ENCODE results near the gene ACTG1. TPM values are rescaled to one million over a fixed set of nuclear protein-coding genes. Genes with fewer than 3 reads are reported as not detected.

The ACTG1 gene
- total RNA-seq, 1 donor from 2014 or later: 3,469 TPM

DNA sequence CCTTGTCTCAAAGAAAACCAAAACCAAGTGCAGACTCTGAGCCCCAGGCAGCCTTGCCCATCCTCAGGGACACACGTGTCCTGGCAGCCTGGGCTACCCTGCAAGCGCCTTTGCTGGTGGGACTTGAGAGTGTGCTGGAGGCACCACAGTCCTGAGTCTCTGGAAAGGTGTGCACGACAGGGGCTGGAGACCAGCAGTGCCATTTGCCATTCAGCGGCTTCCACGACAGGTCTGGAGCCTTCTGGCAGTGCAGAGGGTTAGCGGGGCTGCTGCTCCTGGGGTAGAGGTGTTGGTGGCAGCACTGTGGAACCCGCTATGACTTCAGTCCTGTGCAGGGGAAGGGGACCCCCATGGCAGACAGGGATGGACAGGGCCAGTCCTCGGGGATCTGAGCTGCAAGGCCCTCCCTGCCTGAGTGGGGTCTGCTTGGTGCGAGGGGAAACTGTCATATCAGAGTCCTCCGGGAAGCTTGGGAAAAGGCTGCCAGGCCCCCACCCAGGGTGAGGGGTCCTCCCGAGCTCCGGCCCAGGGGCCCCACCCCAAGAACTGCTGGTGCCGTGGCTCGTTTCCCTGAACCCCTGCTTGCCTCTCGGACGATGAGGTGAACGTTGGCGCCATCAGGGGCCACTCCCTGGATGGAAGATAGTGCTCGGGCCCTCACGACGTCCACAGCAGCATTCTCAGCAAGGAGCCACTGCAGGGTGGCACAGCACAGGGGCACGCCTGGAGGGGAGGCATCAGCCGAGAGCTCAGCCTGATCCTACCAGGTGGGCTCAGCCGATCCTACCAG is 32.8 kb upstream of the ACTG1 start:
- no peak for DNase-seq

DNA sequence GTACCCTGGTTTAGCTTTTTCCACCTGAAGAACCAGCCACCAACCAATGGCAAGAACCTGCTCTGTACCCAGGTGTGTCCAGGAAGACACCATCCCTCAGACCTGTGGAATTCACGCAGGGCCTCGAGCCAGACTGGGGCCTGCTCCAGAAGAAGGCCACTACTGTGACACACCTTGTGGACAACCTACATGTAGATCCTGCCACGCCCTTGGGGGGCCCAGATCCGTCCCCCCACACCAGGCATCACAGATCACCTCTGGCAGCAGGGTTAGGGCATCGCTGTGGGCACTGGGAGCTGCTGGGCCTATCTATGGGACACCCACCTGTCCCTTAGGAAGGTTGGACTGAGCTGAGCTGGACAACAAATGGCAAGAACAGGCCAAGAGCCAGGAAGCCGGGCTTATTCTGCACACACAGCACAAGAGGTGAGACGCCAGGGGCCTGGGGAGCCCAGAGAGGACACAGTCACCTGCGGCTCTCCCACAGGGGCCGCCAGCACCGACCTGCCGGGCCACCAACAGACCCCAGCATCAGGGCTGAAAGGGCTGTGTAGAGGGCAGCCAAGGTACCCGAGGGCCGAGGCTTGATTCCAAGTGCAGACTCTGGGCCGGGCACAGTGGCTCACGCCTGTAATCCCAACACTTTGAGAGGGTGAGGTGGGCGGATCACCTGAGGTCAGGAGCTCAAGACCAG is 31.8 kb upstream of the ACTG1 start:
- no peak for DNase-seq

DNA sequence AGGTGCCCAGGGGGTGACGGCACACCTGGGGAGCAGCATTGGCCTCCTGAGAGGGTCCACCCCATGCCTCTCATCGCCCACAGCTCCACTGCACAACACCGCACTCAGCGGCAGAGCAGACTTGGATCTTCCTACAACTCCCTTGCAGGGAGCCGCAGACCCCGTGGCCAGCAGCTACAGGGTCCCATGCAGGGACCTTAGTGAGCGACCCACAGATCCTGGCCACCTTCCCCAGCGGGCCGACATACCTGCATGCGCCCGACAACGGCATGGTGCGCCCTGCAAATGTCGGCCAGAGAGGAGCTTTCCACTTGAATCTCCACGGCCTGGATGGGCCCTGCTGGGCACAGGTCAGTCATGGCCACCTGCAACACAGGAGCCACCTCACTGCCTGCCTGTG is 31.2 kb upstream of the ACTG1 start:
- no peak for DNase-seq

DNA sequence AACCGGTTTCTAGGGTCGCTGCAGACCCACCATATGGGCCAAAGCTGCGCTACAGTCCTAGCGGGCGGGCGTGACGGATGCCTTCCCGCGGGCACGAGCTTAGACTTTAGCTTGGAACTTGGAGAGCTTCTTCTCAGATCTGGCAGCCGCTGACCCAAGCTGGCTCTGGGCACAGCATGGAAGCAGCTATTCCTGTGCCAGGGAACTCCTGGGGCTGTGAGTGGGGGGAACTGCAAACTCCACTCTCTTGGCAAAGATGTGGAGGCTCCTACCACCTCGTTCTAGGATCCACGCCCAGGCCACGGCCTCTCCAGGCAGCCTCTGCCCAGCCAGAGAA is 30.7 kb upstream of the ACTG1 start:
- DNase-seq: no peak

DNA sequence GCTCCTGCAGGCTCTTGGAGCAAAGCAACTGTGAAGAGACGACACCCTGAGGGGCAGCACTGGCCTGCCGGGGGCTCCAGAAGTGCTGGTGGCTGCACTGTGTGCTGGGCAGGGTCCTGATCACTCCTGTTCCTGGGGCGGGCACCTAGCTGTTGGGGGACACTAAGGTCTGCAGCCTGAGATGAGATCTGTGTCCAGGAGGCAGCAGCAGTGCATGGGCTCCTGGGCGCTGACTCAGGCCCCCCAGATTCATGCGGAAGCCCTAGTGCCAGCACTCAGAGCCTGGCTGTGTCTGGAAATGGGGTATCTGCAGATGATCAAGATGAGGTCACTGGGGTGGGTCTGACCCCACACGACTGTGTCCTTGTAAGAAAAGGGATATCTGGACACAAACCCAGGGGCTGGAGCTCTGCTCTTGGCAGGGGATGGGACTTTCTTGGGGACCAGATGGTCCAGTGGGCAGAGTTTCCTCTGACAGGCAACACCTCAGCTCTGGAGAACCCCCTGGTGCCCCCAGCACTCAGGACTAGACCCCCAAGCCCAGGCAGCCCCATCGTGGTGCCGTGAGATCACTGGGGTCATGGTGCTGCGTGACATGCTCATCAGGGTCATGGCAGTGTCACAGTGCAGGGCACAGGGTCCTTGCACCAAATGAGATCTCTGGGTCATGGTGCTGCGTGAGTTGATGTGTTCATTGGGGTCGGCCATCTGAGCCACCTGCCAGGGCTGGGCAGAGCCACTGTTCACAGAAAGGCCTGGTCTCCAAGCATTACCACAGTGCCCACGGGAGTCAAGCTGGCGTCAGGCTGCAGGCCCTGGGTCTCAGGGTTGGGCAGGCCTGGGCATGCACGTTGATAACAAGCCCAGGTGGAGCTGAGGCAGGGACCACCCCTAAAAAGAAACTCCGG is 30.1 kb upstream of the ACTG1 start:
- no peak for DNase-seq

DNA sequence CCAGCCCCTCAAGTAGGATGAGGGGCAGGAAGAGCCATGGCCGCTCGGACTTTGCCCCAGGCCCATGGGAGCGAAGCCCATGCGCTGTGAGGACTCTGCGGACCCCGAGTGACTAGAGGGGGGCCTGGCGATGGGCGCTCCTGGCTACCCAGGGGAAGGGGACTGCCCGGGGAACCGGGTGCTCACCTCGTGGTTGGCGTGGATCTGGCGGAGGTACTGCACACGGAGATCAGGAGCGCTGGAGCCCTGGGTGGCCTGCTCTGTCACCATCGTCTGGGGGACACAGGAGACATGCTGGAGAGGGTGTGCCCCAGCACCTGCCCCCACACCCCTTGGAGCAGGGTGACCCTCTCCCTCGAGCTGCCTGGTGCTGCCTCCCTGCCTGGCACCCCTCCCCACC is 28.5 kb upstream of the ACTG1 start:
- no peak for DNase-seq

DNA sequence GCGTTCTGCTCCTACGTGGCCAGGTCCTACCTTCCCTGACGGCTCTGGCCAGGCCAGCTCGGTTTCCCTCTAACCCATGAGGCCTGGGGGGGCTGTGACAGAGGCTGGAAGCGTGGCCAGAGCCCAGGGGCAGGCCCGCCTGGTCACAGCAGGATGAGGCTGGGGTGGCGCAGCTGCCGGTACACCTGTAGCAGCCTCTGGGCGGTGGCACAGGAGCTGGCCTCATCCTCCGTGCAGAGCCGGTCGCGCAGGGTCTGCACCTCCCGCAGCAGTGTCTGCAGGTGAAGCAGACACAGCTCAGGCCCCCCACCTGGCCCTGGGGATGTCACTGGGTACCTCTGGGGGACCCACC is 28.1 kb upstream of the ACTG1 start:
- DNase-seq: no peak

DNA sequence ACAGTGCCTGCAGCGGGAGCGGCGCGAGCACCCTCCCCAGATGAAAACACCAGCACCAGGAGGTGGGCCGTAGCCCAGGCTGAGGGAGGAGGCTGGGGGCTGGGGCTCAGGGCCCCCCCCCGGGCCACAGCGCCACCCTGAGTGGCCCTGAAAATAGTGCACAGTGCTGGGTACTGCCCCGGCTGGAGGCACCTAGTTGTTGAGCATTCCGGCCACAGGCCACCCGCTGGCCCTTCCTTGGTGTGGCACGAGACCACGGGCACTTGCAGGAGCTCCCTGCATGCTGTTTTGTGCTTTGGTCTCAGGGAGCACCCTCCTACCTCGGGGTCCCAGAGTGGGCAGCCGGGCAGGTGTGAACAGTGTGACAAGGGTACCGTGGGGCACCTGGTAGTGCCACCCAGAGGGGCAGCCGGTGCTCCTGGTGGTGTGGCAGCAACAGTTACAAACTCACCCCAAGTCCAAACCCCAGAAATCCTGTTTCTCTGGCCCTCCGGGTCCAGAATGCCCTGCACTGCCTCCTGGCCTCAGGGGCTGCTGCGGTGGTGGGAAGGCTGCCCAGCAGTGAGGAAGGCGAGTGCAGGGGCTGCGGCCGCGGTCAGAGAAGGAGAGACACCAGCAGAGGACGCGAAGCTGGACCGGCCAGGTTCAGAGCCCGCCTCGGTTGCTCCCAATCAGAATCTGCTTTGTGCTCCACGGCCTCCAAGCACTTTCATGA is 27.5 kb upstream of the ACTG1 start:
- no peak for DNase-seq

DNA sequence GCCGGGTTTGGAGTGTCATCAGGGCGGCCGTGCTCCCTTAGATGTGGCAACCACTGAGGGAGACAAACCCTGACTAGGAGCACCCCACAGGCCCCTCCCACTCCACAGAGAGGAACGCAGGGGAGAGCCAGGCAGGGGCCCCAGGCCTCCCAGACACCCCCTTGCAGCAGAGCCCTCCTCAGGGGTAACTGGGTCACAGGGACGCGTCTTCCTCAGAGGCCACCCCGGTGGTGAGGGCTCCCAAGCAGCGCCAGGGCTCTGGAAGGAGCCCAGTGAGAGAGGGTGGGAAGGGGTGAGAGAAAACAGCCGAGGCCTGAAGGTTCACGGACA is 26.9 kb upstream of the ACTG1 start:
- no peak for DNase-seq

DNA sequence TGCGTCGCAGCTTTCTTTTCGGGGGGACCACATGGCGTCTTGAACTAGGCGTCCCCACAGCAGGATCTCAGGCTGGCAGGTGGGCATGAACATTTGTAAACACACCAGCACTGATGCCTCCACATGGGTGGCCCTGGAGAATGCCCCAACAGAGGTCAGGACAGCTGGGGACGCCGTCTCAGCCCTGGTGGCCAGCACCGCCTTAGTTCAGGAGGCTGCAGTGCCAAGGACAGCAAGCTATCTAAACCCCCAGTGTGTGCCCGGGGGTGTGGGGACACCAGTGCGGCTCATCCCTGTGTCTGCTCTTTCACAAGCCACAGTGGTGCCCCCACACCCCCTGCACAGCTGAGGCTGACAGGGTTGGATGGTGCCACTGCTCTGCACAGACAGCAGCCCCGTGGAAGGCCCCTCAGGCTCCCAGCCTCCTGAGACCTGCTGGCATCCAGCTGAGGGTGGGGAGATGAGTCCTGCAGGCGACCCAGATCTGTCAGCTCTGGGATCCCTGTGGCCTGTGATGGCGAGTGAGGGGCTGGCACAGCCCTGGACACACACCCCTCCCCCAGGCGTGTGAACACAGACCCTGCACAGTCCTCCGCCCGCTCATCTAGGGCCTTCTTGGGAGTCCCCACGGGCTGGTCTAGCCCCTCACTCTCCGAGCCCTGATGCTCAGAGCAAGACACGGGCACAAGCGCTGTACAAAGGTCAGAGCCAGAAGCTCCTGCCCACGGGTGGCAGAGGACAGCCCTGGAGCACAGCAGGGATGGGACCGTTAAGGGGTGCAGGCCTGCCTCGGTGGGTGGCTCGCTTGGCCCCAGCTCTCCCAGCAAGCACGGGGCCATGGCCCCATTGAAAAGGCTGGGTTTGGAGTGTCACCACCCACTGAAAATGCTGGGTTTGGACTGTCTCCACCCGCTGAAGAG is 26.3 kb upstream of the ACTG1 start:
- no peak for DNase-seq

DNA sequence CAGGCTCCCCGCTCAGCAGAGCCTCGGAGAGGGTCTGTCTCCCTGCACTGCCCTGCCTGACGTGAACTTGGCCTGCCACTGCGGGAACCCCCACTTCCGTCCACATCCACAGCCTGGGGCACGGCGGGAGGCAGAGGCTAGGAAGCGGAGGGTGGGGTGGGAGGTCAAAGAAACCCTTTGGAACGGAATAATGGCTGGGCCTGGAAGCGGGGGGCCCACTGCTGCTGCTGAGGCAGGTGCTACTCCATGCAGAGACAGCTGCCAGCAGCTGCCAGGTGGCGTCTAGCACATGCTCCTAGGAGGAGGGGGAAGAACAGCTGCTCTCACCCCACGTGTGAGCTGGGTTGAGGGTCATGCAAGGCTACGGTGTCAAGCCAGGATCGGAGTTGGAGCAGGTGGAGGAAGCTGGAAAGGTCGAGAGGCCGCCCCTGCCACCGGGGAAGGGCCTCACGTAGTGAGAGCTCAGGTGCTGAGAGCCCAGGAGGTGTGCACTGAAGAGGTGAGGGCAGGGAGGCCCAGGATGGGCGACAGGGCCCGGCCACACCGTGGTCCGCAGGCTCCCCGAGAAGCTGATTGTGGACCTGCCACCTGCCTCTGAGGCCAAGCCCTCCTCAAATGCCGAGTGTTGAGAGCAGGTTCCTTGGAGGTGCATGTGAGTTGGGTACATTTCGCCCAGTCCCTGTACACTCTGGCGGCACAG is 25.4 kb upstream of the ACTG1 start:
- DNase-seq: no peak

DNA sequence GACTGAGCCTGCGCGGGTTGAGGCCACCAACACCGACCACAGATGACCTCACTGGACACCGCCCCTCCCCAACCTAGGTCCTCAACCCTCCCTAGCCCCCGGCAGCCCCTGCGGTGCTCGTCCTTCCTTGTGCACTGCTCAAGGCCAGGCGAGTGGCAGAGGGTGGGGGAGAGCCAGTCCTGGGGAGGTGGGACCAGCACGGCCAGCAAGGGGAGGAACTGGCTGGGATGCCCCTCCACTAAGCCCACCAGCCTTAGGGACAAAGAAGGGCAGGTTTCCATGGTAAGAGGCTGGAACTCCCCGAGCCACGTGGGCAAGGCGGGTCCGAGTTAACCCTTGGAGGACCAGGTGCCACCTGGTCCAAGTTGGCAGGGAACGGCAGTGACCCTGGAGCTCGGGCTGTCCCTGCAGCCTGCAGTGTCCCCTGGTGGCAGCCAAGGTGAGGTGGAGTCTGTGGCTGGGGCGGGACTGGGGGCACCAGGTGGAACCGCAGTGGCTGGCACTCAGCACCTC is 24.8 kb upstream of the ACTG1 start:
- DNase-seq: no peak

DNA sequence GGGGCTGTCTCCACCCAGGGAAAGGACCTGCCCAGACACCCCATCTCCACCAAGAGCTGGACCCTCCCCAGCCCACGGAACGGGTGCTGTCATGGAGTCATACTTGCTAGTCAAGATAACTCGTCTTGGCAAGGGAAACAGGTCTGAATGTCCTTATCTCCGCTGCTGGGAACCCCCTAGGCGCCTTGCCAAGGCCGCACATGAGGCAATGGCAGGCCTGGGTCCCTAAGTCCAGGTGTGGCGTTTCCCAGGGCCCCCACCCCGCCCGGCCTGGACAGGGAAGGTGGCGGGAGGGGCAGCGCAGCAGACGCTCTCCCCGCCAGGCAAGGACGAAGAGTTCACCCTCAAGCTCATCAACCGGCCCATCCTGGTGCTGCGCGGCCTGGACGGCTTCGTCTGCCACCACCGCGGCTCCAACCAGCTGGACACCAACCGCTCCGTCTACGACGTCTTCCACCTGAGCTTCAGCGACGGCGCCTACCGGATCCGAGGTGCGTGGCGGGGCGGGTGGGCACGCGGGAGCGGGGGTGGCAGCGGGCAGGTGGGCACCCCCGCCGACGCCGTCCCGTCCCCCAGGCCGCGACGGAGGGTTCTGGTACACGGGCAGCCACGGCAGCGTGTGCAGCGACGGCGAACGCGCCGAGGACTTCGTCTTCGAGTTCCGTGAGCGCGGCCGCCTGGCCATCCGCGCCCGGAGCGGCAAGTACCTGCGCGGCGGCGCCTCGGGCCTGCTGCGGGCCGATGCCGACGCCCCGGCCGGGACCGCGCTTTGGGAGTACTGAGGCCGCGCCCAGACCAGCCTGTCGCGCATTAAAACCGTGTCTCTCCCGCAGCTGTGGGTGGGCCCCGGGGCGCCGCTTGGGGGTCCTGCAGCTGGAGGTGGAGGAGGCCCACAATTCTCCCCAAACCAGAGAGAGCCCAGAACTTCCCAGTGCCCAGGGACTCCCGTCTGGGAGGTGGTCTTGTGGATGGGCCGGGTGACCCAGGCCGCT is 24.0 kb upstream of the ACTG1 start:
- no peak for DNase-seq

DNA sequence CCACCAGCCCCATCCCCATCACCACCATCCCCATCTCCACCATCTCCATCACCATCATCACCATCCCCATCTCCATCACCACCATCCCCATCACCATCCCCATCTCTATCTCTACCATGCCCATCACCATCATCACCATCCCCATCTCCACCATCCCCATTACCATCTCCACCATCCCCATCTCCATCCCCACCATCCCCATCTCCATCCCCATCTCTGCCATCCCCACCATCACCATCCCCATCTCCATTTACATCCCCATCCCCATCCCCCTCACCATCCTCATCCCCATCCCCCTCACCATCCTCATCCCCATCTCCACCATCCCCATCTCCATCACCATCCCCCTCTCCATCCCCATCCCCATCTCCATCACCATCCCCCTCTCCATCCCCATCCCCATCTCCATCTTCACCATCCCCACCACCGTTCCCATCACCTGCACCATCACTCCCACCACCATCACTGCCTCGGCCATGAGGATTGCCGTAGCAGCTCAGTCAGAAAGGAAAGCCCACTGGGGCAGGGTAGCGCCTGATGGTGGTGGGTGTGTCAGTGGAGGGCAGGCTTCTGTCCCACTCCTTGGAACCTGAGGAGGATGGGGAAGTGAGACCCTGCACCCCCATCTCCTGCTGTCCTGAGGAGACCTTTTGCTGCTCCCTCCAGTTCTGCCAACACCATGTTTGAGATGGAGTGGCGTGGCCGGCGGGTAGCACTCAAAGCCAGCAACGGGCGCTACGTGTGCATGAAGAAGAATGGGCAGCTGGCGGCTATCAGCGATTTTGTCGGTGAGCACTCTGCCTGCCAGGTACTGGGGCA is 23.1 kb upstream of the ACTG1 start:
- DNase-seq: no peak

DNA sequence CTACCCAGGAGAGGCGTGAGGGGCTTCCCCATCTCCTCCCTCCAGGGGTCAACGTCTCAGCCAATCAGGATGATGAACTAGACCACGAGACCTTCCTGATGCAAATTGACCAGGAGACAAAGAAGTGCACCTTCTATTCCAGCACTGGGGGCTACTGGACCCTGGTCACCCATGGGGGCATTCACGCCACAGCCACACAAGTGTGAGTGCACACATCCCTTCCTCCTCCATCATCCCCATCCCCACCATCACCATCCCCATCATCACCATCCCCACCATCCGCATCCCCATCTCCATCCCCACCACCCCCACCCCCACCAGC is 22.4 kb upstream of the ACTG1 start:
- DNase-seq: no peak

DNA sequence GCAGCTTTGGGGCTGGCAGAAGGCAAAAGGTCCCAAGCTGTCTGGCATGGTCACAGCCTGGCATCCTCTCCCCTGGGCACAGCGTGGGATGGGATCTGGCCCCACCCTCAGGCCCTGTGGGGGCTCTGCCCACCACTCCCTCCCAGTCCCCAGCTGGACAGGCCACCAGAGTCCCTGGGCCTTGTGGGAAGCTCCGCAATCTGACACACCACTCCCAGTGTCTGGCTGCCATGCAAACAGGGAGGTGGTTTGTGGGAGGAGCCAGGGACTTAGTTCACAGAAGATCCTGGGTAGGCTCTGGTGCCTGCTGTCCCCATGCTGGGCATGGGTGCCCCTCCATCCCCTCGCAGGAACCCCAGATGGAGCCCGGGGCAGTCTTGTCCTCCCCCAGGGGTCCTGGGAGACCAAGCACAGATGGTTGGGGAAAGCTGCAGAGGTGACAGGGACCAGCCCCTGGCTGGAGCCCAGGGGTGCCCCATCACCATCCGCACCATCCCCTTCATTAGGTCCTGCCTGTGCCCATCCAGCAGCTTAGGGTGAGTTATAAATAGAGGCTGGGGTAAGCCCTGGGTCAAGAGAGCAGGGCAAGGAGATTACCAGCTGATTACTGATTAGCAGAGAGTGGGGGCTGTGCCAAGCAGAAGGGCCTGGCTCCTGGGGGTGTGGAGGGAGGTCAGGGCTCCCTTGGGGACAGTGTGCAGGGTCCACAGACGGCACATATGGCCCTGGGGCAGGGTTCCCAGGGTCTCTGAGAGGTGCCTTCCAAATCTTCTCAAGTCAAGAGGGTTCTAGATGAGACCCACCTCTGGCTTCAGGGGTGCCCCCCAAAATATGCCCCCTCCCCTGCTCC is 21.8 kb upstream of the ACTG1 start:
- DNase-seq: no peak

DNA sequence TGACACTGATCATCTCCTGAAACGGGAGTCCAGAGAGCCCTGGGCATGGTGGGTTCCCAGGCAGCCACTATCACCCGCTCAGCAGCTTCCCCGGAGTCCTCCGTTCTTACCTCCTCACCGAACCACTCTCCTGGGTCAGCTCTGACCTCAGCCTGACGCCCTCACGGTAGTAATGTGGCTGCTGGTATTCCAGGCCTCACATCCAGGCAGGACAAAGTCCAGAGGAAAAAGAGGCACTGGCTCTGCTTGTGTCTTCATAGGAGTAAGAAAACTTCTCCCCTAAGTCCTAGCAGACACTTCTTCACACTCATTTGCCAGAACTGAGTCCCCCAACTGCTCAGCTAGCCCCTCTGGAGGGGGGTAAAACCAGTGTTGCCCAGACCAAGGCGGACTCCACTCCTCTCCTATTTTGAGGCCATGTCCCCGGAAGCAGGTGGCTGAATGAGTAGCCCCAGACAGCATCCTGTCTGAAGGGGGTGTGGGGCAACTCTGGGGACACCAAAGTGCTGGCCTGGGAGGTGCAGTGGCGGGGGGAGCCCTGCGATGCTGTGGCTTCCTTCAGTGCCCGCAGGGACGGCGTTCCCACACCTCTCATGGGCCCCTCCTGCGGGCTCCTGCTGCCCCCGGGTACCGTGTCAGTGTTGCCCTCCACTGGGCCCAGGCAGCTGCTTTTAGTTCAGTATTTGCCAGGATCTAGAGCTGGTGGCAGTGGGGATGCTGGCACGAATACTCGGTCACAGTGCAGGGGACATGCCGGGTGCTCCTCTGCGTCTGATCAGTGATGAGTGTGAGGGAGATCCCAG is 20.9 kb upstream of the ACTG1 start:
- DNase-seq: no peak

All from occipital lobe (tissue), 2 donors.